Posterior vena cava (tissue), 2 donors: Measurements from ENCODE around the gene TUBB2B. TPM values are rescaled to one million over a fixed set of nuclear protein-coding genes. Genes with fewer than 3 reads are reported as not detected.
"Not testable (repeated sequence)": the region's sequence is repeated elsewhere in the genome, so short reads cannot be mapped to it uniquely, and the experiment has no call there.

Experiments
- DNase-seq: peaks from one replicate; pipeline ENCODE4 v3.0.0-alpha.2; 2020; ENCODE audit warnings: low spot score
- intact Hi-C, 2 donors: fragments of 100-400 bp; cut with DNase I; formaldehyde crosslinking; loops; one replicate each; pipeline versions ENCODE4 v1.14.1 to v1.14.2; 2022 to 2023
- total RNA-seq, 2 donors: library from RNA; stranded (reverse); fragmentation: NEBNext Ultra II Directional; extraction: Animal tissue kit (Norgen Biotek cat#: 25700); gene quantifications; one replicate each; pipeline ENCODE4 v1.2.1, GENCODE V29; 2021
- donor health status: DM: yes; HTN: yes; CAD: no.
- donor health status: DM: yes; HTN: yes; CAD: no.

TUBB2B gene
- total RNA-seq, 2 donors from 2014 or later = 3.0 to 5.7 TPM

DNA sequence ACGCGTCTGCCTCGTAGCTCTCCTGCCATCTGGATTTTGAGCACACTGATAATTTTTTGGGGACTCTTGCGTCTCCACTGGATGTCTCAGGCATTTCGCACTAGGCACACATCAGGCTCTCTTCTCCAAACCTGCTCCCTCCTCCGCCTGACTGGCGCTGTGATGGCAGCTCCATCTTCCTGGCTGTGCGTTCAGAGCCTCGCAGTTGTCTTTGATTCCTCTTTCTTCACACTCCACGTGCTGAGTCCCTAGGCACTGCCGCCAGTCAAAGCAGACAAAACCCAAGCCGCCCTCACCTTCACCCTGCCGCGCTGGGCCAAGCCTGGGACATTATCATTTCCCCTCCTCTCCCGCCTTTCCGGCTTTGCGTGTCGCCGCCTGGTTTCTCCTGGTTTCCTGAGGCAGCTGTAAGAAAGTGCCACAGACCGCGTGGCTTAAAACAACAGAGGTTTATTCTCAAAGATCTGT is 32.1 kb upstream of the TUBB2B start:
- intact Hi-C loops = loop anchor here in 1 of 2 donors (10.0 kb wide), 1 partner anchor 135 kb away; no protein-coding TSS in a partner anchor
- no peak for DNase-seq

DNA sequence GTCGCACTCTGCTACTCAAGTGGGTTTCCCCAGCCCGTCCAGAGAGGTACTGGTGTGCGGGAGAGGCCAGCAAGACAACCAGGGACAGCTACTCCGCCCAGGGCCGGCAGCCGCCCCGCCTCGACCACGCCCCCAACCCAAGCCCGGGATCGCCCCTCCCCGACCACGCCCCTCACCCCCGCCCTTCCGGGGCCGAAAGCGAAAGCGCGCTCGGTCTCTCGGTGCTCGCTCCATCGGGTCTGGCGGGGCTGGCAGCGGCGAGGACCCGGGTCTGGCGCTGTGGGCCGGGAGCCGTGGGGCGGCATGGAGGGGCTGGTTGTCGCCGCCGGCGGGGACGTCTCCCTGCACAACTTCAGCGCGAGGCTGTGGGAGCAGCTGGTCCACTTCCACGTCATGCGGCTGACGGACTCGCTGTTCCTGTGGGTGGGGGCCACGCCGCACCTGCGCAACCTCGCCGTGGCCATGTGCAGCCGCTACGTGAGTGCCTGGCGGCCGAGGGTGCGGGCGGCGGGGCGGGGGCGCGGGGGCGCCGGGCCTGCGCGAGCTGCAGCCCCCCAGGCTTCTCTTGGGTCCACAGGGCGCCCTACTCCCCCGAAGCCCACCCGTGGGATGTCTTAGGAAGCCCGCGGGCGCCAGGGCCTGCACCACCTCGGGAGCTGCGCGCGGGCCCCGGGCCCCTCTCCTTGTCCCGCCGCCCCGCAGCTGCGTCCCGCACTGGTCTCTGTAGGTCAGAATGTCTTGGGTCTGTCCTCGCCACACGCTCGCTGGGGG is 31.5 kb upstream of the TUBB2B start, which contains the start of gene PSMG4:
TSS of gene PSMG4 (plus strand) at position 228 of the 771 bp plus-strand sequence. CDS start at position 304, 76 bp downstream.
- DNase-seq = peak; percentile 99
- intact Hi-C loops = loop anchor here in 1 of 2 donors (10.0 kb wide), 1 partner anchor 134 kb away; no protein-coding TSS in a partner anchor

DNA sequence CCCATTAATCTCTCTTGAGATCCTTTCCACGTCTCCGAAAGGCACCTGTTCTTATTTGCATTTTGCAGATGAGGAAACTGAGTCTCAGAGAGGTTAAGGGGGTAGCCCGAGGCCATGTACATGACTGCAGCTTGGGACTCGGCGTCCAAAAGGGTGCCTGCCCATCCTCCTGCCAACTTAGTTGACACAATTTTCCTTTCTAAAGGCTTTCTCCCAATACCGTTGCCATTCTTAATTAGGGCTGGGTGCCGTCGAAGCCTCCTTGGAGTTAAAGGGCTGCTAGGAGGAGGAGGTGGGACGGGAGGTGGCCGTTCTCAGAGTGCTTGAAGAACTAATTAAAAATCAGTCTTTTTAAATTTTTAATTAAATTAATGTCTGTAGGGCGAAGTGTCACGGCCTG is 30.7 kb upstream of the TUBB2B start:
- intact Hi-C loops = loop anchor here in 1 of 2 donors (10.0 kb wide), 1 partner anchor 133 kb away; no protein-coding TSS in a partner anchor
- DNase-seq = no peak

DNA sequence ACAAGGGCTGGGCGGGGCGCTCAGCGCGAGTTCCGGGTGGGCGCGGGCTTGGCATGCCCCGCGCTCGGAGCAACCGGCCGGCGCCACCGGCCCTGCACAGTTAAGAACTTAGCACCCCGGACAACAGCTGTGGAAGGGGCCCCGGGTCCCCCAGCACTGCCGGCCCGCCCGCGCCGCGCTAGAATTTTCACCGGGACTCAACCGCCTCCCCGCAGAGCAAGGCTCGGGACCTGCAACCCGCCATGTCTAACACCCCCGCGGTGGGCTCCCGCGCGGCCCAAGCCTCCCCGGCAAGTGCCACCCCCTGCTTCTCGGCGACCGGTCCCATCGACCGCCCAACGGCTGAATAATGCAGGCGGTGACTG is 26.1 kb upstream of the TUBB2B start:
- DNase-seq = no peak
- intact Hi-C loops = loop anchor here (5.0 to 10.0 kb wide), 3 partner anchors 91 to 129 kb away; no protein-coding TSS in a partner anchor

DNA sequence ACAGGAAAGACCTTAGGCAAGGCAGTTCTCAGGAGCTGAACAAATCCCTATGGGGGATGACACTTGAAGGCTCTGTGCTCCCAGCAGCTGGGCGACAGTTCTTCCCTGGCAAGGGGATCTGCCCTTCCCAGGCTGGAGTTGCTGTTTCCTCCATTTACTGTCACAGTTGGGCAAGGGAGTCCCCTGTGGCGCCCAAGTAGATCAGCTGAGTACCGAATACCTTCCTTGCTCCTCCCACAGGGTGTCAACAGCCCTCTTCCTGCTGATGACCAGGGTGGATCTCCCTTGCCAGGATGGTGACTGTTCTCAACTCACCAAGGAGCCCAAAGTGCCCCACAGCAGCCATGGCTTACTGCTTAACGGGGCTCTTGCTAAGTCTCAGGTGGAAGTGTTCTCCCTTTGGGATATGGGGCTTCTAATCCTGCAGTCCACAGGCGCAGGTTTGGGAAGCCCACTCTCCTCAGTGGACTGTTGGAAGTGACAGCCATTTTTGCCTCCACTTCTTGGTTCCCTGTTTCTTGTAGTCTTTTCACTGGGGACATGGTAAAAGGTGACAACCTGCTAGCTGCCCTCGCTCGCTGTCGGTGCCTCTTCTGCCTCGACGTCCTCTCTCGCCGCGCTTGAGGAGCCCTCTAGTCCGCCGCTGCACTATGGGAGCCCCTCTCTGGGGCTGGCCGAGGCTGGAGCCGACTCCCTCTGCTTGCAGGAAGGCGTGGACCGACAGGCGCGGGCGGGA is 25.6 kb upstream of the TUBB2B start:
- intact Hi-C loops = loop anchor here (5.0 to 10.0 kb wide), 3 partner anchors 91 to 128 kb away; no protein-coding TSS in a partner anchor
- no peak for DNase-seq

DNA sequence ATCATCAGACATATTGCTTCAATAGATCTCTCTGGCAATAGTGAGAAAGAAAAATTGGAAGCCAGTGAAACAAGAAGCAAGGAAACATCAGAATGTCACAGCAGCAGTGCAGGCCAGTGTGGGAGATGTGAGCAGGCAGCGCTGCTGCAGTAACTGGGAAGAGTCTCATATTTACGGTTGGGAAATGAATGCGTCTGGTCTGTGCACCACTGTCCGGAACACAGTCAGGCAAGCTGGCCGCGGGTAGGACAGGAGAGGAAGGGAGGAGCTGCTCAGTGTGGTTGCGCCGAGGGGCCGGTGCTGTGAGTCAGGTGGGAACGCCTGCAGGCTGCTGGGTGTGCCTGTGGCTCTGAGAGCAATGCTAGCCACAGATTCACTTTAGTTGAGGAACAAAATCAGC is 24.9 kb upstream of the TUBB2B start:
- no peak for DNase-seq
- intact Hi-C loops = loop anchor here (5.0 to 10.0 kb wide), 3 partner anchors 90 to 128 kb away; no protein-coding TSS in a partner anchor

DNA sequence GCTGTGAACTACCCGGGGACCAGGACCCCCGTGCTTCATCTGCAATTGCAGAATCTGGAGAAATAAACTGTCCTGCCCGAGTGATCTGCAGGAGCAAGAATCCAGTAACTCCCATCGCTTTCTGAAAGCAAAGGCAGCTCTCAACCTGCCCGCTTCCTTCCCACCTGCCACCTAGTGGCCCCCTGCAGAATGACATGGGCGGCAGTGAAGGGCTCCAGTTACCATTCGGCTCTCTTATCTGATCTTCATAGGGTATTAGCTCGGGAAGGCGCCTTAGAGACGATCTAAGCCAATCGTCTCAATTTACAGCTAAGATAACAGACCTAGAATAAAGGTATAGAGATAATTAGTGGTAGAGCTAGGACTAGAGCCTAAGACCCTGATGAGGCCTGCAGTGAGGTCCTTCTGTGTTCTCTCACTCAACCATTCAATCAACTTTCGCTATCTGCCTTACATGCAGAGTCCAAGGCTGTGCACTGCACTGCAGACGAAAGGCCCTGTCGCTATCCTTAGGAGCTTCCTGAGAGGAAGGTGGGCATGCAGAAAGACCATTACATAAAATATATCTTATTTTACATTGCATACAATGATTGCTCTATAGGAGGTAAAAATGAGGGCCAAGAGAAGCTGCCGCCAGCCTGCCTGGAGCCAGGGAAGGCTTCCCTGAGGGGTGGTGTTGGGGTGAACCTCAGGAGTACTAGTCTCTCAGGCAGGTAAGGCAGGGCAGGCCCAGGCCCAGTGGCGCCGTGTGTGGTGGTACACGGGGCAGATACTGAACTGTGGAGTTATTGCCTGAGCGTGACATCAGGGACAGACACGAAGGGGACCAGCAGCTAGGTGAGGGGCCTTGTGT is 24.2 kb upstream of the TUBB2B start:
- intact Hi-C loops = loop anchor here (5.0 to 10.0 kb wide), 3 partner anchors 89 to 127 kb away; no protein-coding TSS in a partner anchor
- peak; percentile 93 for DNase-seq

DNA sequence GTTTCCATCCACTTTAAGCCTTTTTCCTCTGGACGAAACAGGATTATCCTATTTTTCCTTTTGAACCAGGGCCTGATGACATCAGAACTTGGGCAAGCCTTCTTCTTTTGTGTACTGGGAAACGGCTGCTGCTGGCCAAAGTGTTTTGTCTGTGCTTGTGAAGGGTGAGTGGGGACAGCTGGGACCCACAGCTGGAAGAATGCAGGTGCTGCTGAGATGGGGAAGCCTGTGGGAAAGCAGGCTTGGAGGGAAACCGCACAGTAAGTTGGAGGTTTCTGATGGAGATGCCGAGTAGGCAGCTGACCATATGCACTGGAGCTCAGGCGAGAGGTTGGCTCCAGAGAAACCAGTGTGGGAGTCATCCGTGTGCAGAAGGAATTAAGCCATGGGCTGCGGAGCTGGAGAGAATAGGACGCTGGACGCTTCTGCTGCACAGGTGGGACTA is 22.8 kb upstream of the TUBB2B start:
- intact Hi-C loops = loop anchor here (5.0 to 10.0 kb wide), 3 partner anchors 88 to 125 kb away; no protein-coding TSS in a partner anchor
- no peak for DNase-seq

DNA sequence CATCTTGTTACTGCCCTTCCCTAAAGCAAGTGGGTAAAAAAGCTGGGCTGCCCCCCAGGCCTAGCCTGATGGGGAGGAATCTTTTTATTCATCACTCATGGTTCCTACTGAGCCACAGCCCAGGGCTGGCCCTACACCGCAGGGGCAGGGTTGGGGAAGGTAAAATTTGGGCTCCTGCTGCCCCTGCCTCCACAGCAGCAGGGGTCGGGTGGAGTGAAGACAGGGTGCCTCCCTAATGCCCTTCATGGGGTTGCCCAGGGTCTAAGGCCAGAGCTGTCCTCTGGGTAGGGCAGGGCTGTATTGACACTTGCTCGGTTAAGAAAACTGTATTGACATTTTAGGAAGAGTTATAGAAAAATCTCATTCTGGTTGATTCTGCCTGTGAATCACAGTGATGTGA is 22.4 kb upstream of the TUBB2B start:
- intact Hi-C loops = loop anchor here (2.0 to 10.0 kb wide), 4 partner anchors 88 to 125 kb away; no protein-coding TSS in a partner anchor
- DNase-seq = no peak

DNA sequence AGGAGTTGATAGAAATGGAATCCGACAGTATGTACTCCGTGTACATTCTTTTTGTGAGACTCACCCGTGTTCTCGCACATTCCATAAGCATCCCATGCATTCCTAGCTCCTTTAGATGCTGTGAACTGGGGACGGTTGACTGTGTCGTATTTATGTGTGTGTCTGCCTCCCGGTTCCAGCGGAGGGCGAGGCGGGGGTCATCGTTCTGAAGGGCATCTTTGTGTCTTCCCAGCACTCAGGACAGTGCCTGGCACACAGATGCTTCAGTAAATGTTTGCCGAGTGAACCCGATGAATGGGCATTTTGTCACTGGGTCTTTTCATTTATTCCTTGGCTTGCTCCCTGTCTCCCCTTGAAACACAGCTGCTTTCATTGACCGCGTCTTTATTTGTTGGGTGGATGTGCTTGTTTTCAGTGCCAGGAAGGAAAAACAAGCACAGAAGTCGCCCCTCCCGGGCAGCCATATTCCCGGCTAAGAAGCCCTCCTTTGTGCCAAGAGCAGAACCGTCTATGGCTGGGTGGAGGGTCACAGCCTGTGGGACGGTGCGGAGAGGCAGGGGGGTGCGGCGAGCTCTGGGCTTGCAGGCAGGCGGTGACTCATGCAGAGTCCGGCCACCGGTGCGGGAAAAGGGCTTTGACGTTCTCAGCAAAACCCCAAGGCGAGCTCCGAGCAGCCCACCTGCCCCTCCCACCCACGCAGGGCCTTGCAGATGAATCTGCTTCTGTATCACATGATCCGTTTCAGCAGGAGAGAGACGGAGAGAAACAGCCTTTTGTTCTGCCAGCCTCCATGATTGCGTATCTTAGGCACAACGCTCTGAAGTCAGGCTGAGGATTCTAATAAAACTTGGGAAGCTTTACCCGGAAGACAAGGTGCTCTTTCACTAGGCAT is 20.0 kb upstream of the TUBB2B start:
- intact Hi-C loops = loop anchor here in 1 of 2 donors (2.0 kb wide), 1 partner anchor 87 kb away; no protein-coding TSS in a partner anchor
- no peak for DNase-seq

DNA sequence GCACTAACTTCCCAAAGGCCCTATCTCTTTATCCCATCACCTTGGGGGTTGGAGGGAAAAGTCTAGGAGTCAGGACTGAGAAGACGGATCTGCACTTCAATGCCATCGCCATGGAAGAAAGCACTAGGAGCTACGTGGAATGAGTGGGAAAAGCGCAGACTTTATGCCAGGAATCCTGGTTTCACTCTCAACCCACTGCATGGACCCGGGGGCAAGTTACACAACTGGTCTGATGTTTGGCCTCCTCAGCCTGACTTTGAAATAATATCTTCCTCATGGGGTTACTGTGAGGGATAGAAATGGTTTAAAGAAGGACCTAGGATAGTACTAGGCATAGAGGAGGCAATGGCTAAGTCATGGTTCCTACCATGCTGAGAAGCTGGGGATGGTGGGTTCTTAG is 17.8 kb upstream of the TUBB2B start:
- intact Hi-C loops = no loop called here
- DNase-seq = no peak

DNA sequence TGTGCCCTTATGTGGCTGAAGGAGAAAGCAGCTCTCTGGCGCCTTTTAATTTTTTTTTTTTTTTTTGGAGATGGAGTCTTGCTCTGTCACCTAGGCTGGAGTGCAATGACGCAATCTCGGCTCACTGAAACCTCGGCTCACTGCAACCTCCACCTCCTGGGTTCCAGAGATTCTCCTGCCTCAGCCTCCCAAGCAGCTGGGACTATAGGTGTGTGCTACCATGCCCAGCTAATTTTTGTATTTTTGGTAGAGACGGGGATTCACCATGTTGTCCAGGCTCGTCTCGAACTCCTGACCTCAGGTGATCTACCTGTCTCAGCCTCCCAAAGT is 17.3 kb upstream of the TUBB2B start:
- DNase-seq, intact Hi-C loops: not testable (repeated sequence)

DNA sequence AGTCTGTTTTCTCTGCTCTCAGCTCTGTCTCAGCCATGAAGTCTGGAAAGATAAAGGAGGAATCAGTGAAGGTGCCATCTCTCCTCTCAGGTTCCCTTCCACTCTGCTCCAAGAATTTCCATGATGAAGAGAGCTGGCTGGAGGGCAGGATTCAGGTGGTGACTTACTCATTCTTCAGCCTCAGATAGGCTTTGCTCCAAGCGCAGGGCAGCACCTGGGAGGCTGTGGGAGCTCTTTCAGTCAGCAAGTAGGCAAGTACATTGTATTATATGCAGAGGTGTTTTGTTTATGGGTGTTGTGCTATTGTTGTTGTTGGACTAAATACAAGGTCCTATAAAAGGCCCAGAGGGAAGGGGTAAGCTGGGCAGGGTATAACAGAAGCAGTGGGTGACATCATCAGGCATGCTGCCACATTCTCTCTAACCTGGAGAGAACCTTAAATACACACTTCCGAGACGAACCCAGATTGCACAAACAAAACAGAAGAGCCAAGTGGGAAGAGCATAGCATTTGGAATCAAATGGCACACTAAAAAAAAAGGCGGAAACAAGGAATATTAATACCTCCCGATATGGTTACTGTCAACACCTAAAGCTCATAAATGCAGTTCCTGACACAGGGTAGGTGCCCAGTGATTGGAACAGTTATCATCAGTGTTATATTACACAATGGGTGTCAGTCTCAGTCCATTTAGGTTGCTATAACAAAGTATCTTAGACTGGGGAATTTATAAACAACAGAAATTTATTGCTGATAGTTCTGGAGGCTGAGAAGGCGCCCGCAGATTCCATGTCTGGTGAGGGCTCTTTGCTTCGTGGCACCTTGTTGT is 16.8 kb upstream of the TUBB2B start:
- DNase-seq = no peak
- intact Hi-C loops = no loop called here

DNA sequence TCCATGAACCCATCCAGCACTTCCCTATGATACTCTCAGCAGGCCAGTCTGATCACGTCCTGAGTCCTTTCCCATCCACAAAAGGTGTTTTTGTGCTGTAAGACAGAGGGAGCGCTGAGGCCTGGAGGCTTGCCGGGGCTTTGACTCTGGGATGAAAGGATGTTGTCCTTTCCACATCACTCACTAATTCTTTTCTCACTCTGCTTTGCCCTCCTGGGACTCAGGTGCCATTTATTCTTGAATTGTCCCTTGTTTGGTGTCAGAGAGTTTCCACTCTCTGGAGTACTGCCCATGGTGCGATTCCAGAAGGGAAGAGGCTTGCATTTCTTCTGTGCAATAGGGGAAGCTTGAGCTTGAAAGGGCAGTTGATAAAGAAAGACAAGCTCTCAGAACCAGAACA is 15.3 kb upstream of the TUBB2B start:
- DNase-seq = no peak
- intact Hi-C loops = no loop called here

DNA sequence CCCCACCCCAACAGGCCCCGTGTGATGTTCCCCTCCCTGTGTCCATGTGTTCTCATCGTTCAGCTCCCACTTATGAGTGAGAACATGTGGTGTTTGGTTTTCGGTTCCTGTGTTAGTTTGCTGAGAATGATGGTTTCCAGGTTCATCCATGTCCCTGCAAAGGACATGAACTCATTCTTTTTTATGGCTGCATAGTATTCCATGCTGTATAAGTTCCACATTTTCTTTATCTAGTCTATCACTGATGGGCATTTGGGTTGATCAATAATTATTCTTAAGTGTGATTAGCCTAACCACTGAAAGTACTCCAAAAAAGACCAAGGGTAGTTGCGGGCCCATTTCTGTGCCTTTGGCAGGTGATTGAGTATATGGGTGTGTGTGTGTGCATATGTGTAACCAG is 14.3 kb upstream of the TUBB2B start:
- intact Hi-C loops, DNase-seq: not testable (repeated sequence)

DNA sequence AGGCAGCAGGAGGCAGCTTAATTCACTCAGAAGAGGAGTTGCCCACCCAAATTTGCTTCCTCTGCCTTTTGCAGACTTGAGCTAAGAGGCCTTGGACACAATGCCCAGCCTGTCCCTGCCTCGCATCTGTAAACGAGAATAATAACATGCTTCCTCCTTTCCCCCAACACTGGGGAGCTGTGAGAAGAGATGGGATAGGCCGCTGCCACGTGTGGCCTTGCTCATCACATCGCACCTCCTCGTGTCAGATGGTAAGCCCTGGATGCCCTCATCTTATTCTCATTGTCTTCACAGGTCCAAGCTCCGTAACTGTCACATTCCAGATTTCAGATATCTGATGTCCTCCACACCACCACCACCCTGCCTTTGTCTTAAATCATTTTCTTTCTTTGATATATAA is 13.1 kb upstream of the TUBB2B start:
- intact Hi-C loops = no loop called here
- no peak for DNase-seq
